HFFc6 (cell line): Measurements from ENCODE around the gene MYO18B. TPM values are rescaled to one million over a fixed set of nuclear protein-coding genes. Genes with fewer than 3 reads are reported as not detected.

Experiments used
- DNase-seq: peaks from one replicate; pipeline ENCODE4 v3.0.0-alpha.2; 2018
- H3K27ac Mint-ChIP-seq: 2 replicates; pipeline ENCODE4 v1.8.0; 2020; ENCODE audit warnings: mild to moderate bottlenecking, mixed read lengths
- H3K27me3 Mint-ChIP-seq: 2 replicates; pipeline ENCODE4 v1.8.0; 2021; ENCODE audit warnings: mild to moderate bottlenecking, moderate library complexity, mixed read lengths; ENCODE audit not compliant: insufficient read depth
- H3K36me3 Mint-ChIP-seq: 2 replicates; pipeline ENCODE4 v1.8.0; 2021; ENCODE audit warnings: low read depth, mixed read lengths
- H3K4me1 Mint-ChIP-seq: 2 replicates; pipeline ENCODE4 v1.8.0; 2020; ENCODE audit warnings: low read depth, mixed read lengths
- H3K4me3 Mint-ChIP-seq: 2 replicates; pipeline ENCODE4 v1.8.0; 2020; ENCODE audit warnings: mild to moderate bottlenecking, moderate library complexity, mixed read lengths
- H3K9me3 Mint-ChIP-seq: 2 replicates; pipeline ENCODE4 v1.8.0; 2020; ENCODE audit warnings: mild to moderate bottlenecking, mixed read lengths
- total RNA-seq, 6 experiments: library from RNA; stranded (reverse); fragmentation: NEBNext Ultra II Directional; extraction: Animal tissue kit (Norgen Biotek cat#: 25700); gene quantifications; 2 replicates in 1 of 6; 3 replicates in 5 of 6; pipeline ENCODE4 v1.2.3, GENCODE V29; 2021
- TF ChIP-seq, protein P1 (sequence below): fragments of 200-600 bp; sonication (generic); IDR thresholded peaks from 2 replicates; pipeline ENCODE4 v1.5.0; 2021; ENCODE audit warnings: antibody characterized with exemption, mild to moderate bottlenecking

MYO18B gene
- total RNA-seq, 6 experiments from 2014 or later = 0.02 TPM; not detected in 5

DNA sequence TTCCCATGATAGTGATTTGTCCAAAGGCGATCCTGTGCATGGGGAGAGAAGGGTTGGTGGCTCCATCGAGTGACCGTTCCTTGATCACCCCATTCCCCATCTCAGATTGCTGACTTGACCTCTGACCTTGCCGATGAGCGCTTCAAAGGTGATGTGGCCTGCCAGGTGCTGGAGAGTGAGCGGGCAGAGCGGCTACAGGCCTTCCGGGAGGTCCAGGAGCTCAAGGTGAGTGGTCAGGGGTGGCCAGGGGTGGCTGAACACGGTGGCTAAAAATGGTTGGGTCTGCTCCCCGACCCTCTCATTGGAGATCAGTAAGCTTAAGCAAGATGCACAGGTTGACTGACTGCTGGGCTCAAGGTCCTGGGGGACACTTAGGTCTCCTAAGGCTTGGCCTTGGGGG lies 148.7 kb downstream of the MYO18B start:
- no peaks in the 10 kb centered on the region for H3K4me1 Mint-ChIP-seq
- no peak overlapping the region for H3K27ac Mint-ChIP-seq
- DNase-seq = no peak
- peaks cover 2% of the 10 kb centered on the region for H3K27me3 Mint-ChIP-seq
- H3K4me3 Mint-ChIP-seq = no peak overlapping the region
- TF ChIP-seq, protein P1, sequence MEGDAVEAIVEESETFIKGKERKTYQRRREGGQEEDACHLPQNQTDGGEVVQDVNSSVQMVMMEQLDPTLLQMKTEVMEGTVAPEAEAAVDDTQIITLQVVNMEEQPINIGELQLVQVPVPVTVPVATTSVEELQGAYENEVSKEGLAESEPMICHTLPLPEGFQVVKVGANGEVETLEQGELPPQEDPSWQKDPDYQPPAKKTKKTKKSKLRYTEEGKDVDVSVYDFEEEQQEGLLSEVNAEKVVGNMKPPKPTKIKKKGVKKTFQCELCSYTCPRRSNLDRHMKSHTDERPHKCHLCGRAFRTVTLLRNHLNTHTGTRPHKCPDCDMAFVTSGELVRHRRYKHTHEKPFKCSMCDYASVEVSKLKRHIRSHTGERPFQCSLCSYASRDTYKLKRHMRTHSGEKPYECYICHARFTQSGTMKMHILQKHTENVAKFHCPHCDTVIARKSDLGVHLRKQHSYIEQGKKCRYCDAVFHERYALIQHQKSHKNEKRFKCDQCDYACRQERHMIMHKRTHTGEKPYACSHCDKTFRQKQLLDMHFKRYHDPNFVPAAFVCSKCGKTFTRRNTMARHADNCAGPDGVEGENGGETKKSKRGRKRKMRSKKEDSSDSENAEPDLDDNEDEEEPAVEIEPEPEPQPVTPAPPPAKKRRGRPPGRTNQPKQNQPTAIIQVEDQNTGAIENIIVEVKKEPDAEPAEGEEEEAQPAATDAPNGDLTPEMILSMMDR = no peak
- peaks cover 57% of the 10 kb centered on the region for H3K9me3 Mint-ChIP-seq
- peaks cover 4% of the 10 kb centered on the region; the same call in 1 of the 2 replicates for H3K36me3 Mint-ChIP-seq

DNA sequence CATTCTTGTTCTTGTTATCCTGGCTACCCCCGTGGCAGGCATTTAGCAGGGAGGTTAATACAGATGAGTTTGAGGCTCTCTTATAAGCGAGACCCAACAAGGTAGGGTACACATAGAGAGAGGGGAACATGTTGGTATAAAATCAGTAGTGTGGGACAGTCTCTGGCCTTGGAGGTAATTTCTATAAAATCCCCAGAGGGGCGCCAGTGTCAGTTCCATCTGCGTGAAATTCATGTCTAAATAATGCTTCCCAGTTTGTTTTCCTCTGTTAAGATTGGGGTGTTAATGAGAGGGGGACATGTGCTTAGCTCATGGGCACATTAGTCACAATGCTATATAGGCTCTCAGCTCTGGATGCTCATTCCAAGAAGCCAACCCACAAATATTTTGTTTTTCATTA lies 150.7 kb downstream of the MYO18B start:
- H3K9me3 Mint-ChIP-seq = peaks cover 54% of the 10 kb centered on the region
- DNase-seq = no peak
- H3K4me1 Mint-ChIP-seq = no peaks in the 10 kb centered on the region
- H3K27ac Mint-ChIP-seq = no peak overlapping the region
- H3K27me3 Mint-ChIP-seq = peaks cover 2% of the 10 kb centered on the region
- TF ChIP-seq, protein P1 = no peak
- H3K4me3 Mint-ChIP-seq = no peak overlapping the region
- H3K36me3 Mint-ChIP-seq = peaks cover 4% of the 10 kb centered on the region

DNA sequence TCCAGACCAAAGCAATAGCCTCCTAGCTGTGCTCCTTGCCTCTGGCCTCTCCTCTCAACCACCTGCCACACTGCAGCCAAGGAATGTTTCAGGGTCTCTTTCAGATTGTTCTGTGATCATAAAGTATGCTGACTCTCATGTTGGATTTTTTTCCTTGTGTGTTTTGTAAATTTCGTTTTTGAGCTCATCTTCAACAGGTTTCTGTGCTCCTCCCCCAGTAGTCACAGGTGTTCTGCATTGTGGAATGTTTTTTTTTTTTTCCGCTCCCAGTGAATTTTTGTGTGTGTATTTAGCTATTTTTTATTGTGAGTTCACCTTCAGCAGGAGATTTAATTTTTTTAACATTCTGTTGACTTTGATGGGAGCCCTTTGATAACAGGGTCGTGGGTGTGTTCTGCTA lies 153.7 kb downstream of the MYO18B start:
- Mint-ChIP-seq H3K36me3 (peaks cover 4% of the 10 kb centered on the region), H3K9me3 (peaks cover 70% of the 10 kb centered on the region), H3K27ac (no peak overlapping the region), H3K4me3 (no peak overlapping the region), H3K27me3 (peaks cover 2% of the 10 kb centered on the region), H3K4me1 (no peaks in the 10 kb centered on the region)
- DNase-seq = no peak
- TF ChIP-seq, protein P1 = no peak

DNA sequence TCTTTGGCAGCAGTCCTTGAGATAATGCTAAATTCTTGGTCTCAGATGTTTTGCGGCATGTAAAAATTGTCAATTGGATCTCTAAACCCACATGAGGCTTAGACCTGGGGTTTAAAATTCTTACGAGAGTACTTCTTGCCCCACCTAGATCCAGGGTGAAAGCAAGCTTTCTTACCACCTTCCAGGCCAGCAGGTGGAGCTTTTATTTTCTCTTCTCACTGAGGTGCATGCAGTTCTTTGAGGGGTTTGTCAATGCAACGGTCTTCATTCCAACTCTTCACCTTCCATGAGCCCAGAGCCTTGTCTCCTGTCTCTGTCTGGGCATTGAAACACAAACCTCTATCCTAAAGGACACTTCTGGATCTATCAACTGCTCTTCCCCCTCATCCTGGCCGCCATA lies 154.1 kb downstream of the MYO18B start:
- H3K4me1 Mint-ChIP-seq = no peaks in the 10 kb centered on the region
- no peak for DNase-seq
- peaks cover 2% of the 10 kb centered on the region for H3K27me3 Mint-ChIP-seq
- peaks cover 67% of the 10 kb centered on the region for H3K9me3 Mint-ChIP-seq
- TF ChIP-seq, protein P1 = no peak
- H3K4me3 Mint-ChIP-seq = no peak overlapping the region
- H3K27ac Mint-ChIP-seq = no peak overlapping the region
- H3K36me3 Mint-ChIP-seq = peaks cover 4% of the 10 kb centered on the region

DNA sequence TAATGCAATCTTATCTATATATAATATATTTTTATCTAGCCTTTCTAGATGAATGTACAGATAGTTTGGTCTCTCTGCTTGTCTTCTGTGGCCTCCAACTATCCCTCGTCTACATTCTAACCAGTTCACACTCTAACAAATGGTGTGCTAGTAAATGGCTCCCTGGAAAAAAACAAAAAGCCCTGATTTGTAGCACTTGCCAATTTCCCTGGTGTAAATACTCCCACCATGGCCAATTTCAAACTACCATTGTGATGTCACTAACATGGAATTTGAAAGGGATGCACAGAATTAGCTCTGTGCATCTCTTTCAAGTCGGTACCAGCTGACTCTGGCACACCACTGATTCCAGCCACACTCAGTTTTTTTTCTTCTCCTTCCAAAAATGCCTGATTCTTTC lies 154.6 kb downstream of the MYO18B start:
- TF ChIP-seq, protein P1 = no peak
- Mint-ChIP-seq H3K27me3 (peaks cover 2% of the 10 kb centered on the region; the same call in 1 of the 2 replicates), H3K9me3 (peaks cover 71% of the 10 kb centered on the region), H3K4me3 (no peak overlapping the region), H3K36me3 (peaks cover 4% of the 10 kb centered on the region), H3K4me1 (no peaks in the 10 kb centered on the region), H3K27ac (no peak overlapping the region)
- DNase-seq = no peak
